B cell (primary cell): Measurements from ENCODE around the gene KCNK2. TPM values are rescaled to one million over a fixed set of nuclear protein-coding genes. Genes with fewer than 3 reads are reported as not detected.

Experiments used
- ATAC-seq: fragments of 200-7000 bp; cut with Tn5 transposase; one replicate; pipeline ENCODE4 v1.10.0; 2021; ENCODE audit warnings: low read depth, mild to moderate bottlenecking, moderate number of reproducible peaks, moderate library complexity
- CTCF ChIA-PET: fragments of 350-600 bp; sonication (Branson Sonifier 250); formaldehyde crosslinking; loops from one replicate; lab custom pipeline; 2021; ENCODE audit warnings: antibody characterized with exemption, inconsistent platforms; lab: Charles Lee
- POLR2A ChIA-PET: fragments of 350-600 bp; sonication (Branson Sonifier 250); formaldehyde crosslinking; loops from one replicate; lab custom pipeline; 2021; ENCODE audit warnings: antibody characterized with exemption; lab: Charles Lee
- DNase-seq: peaks from one replicate; pipeline ENCODE4 v3.0.0; 2013
- H2AFZ ChIP-seq: 2 replicates; pipeline ENCODE4 v1.6.1; 2012; ENCODE audit warnings: mild to moderate bottlenecking, low read depth, low read length; ENCODE audit not compliant: insufficient read depth, poor library complexity, severe bottlenecking
- H3K27ac ChIP-seq, 2 donors: 1 replicate in 1 of 2; 2 replicates in 1 of 2; pipeline ENCODE4 v1.5.1; 2012 to 2013; ENCODE audit warnings: low read length in 2 of 2, mild to moderate bottlenecking in 2 of 2, moderate library complexity in 1 of 2
- H3K27me3 ChIP-seq, 4 experiments: fragments of 200-600 bp in 1 of 4; sonication (generic) in 1 of 4; replicated peaks in 1 of 4; 1 replicate in 2 of 4; 2 replicates in 2 of 4; pipeline versions ENCODE4 v1.6.1 to v1.7.0; 2013 to 2016; ENCODE audit warnings: low read length in 3 of 4, mild to moderate bottlenecking in 2 of 4, mixed read lengths in 1 of 4, moderate library complexity in 1 of 4; ENCODE audit not compliant: insufficient read depth in 4 of 4, control insufficient read depth in 3 of 4; ENCODE audit errors: control extremely low read depth in 1 of 4
- H3K36me3 ChIP-seq, 2 experiments: replicated peaks in 1 of 2; 1 replicate in 1 of 2; 2 replicates in 1 of 2; pipeline versions ENCODE4 v1.6.1 to v1.7.1; 2013; ENCODE audit warnings: low read length in 1 of 2; ENCODE audit not compliant: insufficient read depth in 2 of 2, control insufficient read depth in 1 of 2; ENCODE audit errors: control extremely low read depth in 1 of 2, extremely low read depth in 1 of 2
- H3K4me1 ChIP-seq, 2 donors: fragments of 200-600 bp in 1 of 2; sonication (generic) in 1 of 2; 1 replicate in 1 of 2; 2 replicates in 1 of 2; pipeline versions ENCODE4 v1.5.1 to v1.6.1; 2013 to 2017; ENCODE audit warnings: low read length in 2 of 2; ENCODE audit not compliant: control insufficient read depth in 2 of 2, insufficient read depth in 2 of 2
- H3K4me2 ChIP-seq: replicated peaks from 2 replicates; pipeline ENCODE3; 2012; ENCODE audit warnings: mild to moderate bottlenecking, low read depth, low read length; ENCODE audit not compliant: poor library complexity, severe bottlenecking
- H3K4me3 ChIP-seq, 5 experiments: fragments of 200-600 bp in 1 of 5; sonication (generic) in 1 of 5; 1 replicate in 3 of 5; 2 replicates in 2 of 5; pipeline versions ENCODE4 v1.5.1 to v1.7.0; 2011 to 2016; ENCODE audit warnings: low read length in 4 of 5, mild to moderate bottlenecking in 4 of 5, low read depth in 2 of 5, control low read depth in 1 of 5, moderate library complexity in 1 of 5; ENCODE audit not compliant: insufficient read depth in 1 of 5; ENCODE audit errors: control extremely low read depth in 1 of 5, extremely low read depth in 1 of 5
- H3K79me2 ChIP-seq: fragments of 200-600 bp; sonication (generic); one replicate; pipeline ENCODE4 v1.6.0; 2016; ENCODE audit warnings: low read length; ENCODE audit not compliant: control insufficient read depth, insufficient read depth
- H3K9ac ChIP-seq: fragments of 200-600 bp; sonication (generic); 2 replicates; pipeline ENCODE4 v1.6.1; 2017; ENCODE audit warnings: mild to moderate bottlenecking, low read length, moderate library complexity
- H3K9me3 ChIP-seq, 3 donors: one replicate each; pipeline versions ENCODE4 v1.6.1 to v1.7.1; 2013; ENCODE audit warnings: low read length in 2 of 3; ENCODE audit not compliant: control insufficient read depth in 2 of 3, insufficient read depth in 1 of 3; ENCODE audit errors: control extremely low read depth in 1 of 3
- H4K20me1 ChIP-seq: 2 replicates; pipeline ENCODE4 v1.6.0; 2012; ENCODE audit warnings: mild to moderate bottlenecking, low read length; ENCODE audit not compliant: insufficient read depth, control insufficient read depth, poor library complexity, severe bottlenecking
- H3K27ac Mint-ChIP-seq: one replicate; pipeline ENCODE4 v1.8.0; 2021; ENCODE audit warnings: mixed read lengths
- H3K27me3 Mint-ChIP-seq: one replicate; pipeline ENCODE4 v1.8.0; 2021; ENCODE audit warnings: mixed read lengths
- H3K4me1 Mint-ChIP-seq: one replicate; pipeline ENCODE4 v1.8.0; 2021; ENCODE audit warnings: mixed read lengths
- H3K4me3 Mint-ChIP-seq: one replicate; pipeline ENCODE4 v1.8.0; 2021; ENCODE audit warnings: mixed read lengths
- H3K9me3 Mint-ChIP-seq: one replicate; pipeline ENCODE4 v1.8.0; 2022; ENCODE audit warnings: mixed read lengths; ENCODE audit not compliant: insufficient read depth
- EZH2 ChIP-seq: IDR thresholded peaks from 2 replicates; pipeline ENCODE4 v1.6.1; 2012; ENCODE audit warnings: borderline replicate concordance, low read depth, mild to moderate bottlenecking, moderate library complexity, low read length; ENCODE audit not compliant: insufficient read depth, poor library complexity, severe bottlenecking
- WGBS: methylation state at CpG from one replicate; pipeline ENCODE4 v1.1.5; 2013; ENCODE audit warnings: missing lambda C conversion rate; ENCODE audit not compliant: insufficient coverage; 5-methylcytosine and 5-hydroxymethylcytosine counted together
- intact Hi-C: fragments of 100-400 bp; cut with micrococcal nuclease; formaldehyde crosslinking; loops from one replicate; pipeline ENCODE4 v1.10.0; 2022
- polyA plus RNA-seq: library from polyadenylated mRNA; depleted of rRNA; stranded (reverse); fragments of >200 nt; gene quantifications from 2 replicates; pipeline ENCODE4 v1.2.3, GENCODE V29; 2012
- total RNA-seq, 2 donors: library from RNA; stranded (reverse); fragments of 120-200 nt in 1 of 2; gene quantifications; 1 replicate in 1 of 2; 2 replicates in 1 of 2; pipeline versions ENCODE4 v1.2.3 to v1.2.4, GENCODE V29; 2013 to 2022
- TF ChIP-seq, protein P1 (sequence below): fragments of 200-600 bp; IDR thresholded peaks from one replicate; pipeline ENCODE4 v1.8.0; 2022; ENCODE audit warnings: antibody characterized with exemption, mild to moderate bottlenecking

The KCNK2 gene
- total and polyA plus RNA-seq, 2 donors (not counting 1 experiment from before 2014, with no cell fraction given), result not detected

- Histone ChIP-seq H2AFZ (no peak overlapping the region), H3K9ac (no peak overlapping the region), H3K9me3 (no peaks in the 10 kb centered on the region), H4K20me1 (no peaks in the 10 kb centered on the region), H3K4me2 (no peak overlapping the region), H3K27me3 (no peaks in the 10 kb centered on the region), H3K36me3 (no peaks in the 10 kb centered on the region), H3K4me1 (no peaks in the 10 kb centered on the region), H3K79me2 (no peaks in the 10 kb centered on the region), H3K27ac (no peak overlapping the region), H3K4me3 (no peak overlapping the region)
- Mint-ChIP-seq H3K4me3 (no peak overlapping the region), H3K27ac (no peak overlapping the region), H3K27me3 (no peaks in the 10 kb centered on the region), H3K4me1 (no peaks in the 10 kb centered on the region), H3K9me3 (no peaks in the 10 kb centered on the region)
- WGBS, result no CpG with 5 or more reads among the region's 3 CpGs
- POLR2A ChIA-PET, result no interaction called here
- DNase-seq (no peak), ATAC-seq (no peak)
- CTCF ChIA-PET, result no interaction called here
- intact Hi-C loops, result no loop called here
- no peak for TF ChIP-seq EZH2
- TF ChIP-seq, protein P1, sequence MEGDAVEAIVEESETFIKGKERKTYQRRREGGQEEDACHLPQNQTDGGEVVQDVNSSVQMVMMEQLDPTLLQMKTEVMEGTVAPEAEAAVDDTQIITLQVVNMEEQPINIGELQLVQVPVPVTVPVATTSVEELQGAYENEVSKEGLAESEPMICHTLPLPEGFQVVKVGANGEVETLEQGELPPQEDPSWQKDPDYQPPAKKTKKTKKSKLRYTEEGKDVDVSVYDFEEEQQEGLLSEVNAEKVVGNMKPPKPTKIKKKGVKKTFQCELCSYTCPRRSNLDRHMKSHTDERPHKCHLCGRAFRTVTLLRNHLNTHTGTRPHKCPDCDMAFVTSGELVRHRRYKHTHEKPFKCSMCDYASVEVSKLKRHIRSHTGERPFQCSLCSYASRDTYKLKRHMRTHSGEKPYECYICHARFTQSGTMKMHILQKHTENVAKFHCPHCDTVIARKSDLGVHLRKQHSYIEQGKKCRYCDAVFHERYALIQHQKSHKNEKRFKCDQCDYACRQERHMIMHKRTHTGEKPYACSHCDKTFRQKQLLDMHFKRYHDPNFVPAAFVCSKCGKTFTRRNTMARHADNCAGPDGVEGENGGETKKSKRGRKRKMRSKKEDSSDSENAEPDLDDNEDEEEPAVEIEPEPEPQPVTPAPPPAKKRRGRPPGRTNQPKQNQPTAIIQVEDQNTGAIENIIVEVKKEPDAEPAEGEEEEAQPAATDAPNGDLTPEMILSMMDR, result no peak
These were observed 38.4 kb upstream of the KCNK2 start for GRCh38 chr1:215044151-215044550.

DNA sequence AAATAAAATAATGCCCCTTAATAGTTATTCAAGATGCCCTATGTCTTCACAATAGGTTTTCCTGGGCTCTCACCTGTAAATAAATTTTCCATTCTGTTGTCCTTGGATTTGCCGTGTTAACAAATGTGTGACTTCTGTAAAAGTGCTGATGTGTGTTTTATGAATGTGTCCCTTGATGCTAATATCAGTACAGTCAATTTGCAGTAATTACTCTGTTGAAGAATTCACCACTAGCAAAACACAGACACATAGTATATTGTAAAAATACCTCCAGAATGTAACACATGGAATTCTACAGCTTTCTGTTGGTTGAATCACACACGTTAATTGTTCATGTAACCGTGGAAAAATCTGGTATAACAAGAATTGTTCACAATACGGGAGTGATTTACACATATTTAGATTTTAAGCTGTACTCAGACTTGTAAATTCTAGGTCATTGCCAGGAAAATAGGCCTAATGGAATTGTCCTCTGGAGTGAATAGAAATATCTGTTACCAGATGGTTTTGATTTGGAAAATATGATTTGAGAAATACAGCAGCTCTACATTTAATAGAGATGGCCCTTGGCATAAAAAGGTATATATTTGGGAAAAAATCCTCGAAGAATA lies 36.7 kb upstream of the KCNK2 start:
- H3K4me1 ChIP-seq, result no peaks in the 10 kb centered on the region
- ChIA-PET CTCF (no interaction called here), POLR2A (no interaction called here)
- H3K27me3 ChIP-seq, result no peaks in the 10 kb centered on the region
- no CpG with 5 or more reads among the region's 5 CpGs for WGBS
- H3K27ac ChIP-seq, result no peak overlapping the region
- no peaks in the 10 kb centered on the region for H3K9me3 ChIP-seq
- H3K27ac Mint-ChIP-seq, result no peak overlapping the region
- no peaks in the 10 kb centered on the region for H3K27me3 Mint-ChIP-seq
- ATAC-seq (no peak), DNase-seq (no peak)
- no peak overlapping the region for H3K9ac ChIP-seq
- TF ChIP-seq EZH2, result no peak
- TF ChIP-seq, protein P1, result no peak
- H3K9me3 Mint-ChIP-seq, result no peaks in the 10 kb centered on the region
- no peak overlapping the region for H3K4me3 ChIP-seq
- no peaks in the 10 kb centered on the region for H3K36me3 ChIP-seq
- H4K20me1 ChIP-seq, result no peaks in the 10 kb centered on the region
- no peaks in the 10 kb centered on the region for H3K79me2 ChIP-seq
- H2AFZ ChIP-seq, result no peak overlapping the region
- H3K4me2 ChIP-seq, result no peak overlapping the region
- H3K4me3 Mint-ChIP-seq, result no peak overlapping the region
- H3K4me1 Mint-ChIP-seq, result no peaks in the 10 kb centered on the region
- intact Hi-C loops, result no loop called here
